Fibroblast of upper back skin (primary cell): ENCODE results near the gene RUBCN.
"Not testable (repeated sequence)": the region's sequence is repeated elsewhere in the genome, so short reads cannot be mapped to it uniquely, and the experiment has no call there.

Experiments used
- DNase-seq: peaks from one replicate; pipeline ENCODE4 v3.0.0-alpha.2; 2013

The RUBCN gene

DNA sequence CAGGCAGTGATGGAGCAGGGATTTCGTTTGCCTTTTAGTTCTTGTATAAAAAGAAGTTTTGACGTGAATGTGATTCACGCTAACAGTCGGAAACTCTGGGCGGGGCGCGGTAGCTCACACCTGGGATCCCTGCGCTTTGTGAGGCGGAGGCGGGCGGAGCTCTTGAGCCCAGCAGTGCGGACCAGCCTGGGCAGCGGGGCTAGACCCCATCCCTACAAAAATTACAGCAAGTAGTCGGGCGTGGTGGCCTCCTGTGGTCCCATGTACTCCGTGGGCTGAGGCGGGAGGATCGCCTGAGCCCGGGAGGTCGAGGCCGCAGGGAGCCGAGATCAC, 81.7 kb downstream of the RUBCN start:
- DNase-seq = not testable (repeated sequence)

DNA sequence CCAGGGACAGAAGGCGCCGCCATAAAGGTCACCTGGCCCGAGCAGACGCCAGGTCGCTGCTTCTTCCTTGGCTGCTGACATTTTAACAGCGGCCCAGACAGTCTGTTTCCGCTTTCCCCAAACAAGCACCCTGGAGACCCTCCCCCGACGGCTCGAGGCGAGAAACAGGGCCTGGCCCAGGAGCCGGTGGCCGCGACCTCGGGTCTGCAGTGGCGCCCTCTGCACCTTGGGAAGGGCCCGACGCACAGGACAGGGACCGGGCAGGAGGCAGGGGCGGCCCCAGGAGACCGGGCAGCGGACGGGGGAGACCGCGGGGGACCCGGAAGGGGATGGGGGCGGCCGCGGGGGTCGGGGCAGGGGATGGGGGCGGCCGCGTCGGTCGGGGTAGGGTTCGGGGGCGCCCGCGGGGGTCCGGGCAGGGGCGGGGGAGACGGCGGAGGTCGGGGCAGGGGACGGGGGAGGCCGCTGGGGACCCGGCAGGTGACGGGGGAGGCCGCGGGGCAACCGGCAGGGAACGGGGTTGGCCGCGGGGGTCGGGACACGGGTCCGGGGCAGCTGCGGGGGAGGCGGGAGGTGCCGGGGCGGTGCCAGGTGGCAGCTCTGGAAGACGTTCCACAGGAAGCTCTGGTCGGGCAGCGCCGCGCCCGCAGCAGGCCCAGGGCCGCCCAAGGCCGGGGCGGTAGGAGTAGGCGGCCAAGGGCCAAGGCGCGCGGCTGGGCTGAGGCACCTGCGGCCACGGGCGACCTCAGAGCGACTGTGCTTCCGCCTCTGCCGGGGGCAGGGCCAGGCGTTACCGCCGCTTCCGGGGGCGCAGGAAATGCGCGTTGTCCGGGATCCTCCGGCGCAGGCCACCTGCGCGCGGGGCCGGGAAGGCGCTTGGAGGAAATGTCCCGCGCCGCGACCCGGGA, 82.4 kb downstream of the RUBCN start:
- not testable (repeated sequence) for DNase-seq

DNA sequence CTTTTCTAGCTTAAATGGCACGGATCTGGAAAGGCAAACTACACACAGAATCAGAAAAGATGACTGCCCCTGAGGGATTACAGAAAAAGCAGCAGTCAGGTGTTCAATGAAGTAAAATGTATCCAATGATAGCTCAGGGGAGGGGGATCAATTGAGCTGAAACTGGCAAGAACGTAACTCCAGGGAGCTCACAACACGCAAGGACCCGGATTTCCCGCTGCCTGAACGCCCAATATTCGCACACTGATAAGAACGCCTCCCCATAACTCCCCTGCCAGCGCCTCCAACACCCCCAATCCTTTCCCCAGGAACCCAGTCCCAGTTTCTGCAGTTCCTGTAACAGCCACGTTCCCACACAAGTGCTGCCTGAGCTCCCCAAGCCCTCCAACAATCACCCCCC, 83.8 kb downstream of the RUBCN start:
- DNase-seq = not testable (repeated sequence)

DNA sequence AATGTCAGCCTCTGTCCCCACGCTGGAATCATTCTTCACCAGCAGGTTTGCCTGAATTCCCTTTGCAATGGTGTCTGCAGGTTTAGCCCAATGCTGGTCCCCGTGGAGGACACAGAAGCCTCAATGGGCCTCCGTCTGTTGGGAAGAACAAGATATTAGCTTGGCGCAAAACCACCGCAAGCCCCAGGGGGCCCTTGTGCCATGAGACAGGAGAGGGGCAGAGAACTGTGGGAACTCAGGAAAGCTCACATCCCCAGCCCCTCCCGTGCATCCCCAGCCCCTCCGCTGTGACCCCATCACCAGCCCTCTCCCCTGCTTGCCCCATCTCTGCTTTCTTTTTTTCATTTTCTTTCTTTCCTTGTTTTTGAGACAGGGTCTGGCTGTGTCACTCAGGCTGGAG, 89.1 kb downstream of the RUBCN start:
- not testable (repeated sequence) for DNase-seq

DNA sequence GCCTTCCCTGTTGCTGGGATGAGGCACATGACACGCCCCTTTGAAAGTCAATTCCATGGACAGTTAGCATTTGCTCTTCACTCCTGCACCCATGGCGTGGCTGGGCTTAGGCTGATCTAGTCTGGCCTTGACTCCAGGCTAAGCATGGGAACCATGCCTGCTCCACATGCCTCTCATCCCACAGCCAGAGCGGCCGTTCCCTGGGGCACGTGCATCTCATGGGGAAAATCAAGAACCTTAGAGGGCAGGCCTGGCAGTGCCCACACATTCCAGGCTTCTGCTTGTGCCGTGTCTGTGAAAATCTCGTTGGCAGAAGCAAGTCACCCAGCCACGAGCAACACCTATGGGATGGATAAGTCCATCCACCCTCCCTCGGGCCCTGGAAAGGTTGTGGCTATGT, 89.5 kb downstream of the RUBCN start:
- DNase-seq = not testable (repeated sequence)

DNA sequence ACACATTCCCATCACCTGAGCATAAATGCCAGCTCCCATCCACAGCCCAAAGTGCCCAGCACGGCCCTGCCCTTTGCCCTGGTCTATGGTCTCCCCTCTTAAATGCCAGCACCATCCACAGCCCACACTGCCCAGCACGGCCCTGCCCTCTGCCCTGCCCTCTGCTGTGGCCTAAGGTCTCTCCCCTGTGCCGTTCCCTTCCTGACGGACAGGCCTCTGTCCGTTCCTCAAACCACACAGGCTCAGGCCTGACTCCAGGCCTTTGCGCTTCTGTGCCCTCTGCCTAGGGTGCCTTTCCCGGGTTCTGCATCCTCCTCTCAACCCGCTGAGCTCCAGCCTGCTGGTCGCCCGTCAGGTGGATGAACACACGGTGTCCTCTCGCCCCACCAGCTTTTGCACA, 90.4 kb downstream of the RUBCN start:
- not testable (repeated sequence) for DNase-seq

DNA sequence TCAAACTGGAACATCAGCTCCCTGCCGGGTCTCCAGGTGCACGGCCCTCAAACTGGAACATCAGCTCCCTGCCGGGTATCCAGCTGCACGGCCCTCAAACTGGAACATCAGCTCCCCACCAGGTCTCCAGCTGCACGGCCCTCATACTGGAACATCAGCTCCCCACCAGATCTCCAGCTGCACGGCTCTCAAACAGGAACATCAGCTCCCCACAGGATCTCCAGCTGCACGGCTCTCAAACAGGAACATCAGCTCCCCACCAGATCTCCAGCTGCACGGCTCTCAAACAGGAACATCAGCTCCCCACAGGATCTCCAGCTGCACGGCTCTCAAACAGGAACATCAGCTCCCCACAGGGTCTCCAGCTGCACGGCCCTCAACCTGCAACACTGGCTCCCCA, 99.1 kb downstream of the RUBCN start:
- not testable (repeated sequence) for DNase-seq

DNA sequence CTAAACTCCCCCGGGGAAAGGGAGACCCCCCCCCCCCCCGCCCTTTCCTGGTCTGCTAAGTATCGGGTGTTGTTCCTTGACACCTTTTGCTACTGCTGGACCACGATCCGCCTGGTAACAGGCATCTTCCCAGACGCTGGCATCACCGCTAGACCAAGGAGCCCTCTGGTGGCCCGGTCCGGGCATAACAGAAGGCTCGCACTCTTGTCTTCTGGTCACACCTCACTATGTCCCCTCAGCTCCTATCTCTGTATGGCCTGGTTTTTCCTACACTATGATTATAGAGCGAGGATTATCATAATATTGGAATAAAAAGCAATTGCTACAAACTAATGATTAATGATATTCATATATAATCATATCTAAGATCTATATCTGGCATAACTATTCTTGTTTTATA, 104.7 kb downstream of the RUBCN start:
- not testable (repeated sequence) for DNase-seq

DNA sequence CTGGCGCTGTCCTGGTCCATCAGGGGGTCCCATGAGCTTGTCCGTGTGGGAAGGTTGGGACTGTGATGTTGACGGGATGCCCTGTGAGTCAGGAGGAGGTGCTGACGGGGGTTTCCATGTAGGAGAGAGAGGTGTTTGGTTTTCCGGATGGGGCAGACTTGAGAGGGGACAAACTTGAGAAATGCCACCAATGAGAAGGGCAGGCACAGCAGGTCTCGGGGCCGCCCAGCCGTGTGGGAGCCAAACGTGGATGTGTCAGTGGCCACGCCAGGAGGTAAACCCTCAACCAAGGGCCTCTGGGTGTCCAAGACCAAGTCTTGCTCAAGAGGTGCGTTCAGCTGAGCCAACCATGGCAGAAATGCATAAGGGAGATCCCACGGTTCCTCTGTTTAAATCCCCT, 105.9 kb downstream of the RUBCN start:
- not testable (repeated sequence) for DNase-seq

DNA sequence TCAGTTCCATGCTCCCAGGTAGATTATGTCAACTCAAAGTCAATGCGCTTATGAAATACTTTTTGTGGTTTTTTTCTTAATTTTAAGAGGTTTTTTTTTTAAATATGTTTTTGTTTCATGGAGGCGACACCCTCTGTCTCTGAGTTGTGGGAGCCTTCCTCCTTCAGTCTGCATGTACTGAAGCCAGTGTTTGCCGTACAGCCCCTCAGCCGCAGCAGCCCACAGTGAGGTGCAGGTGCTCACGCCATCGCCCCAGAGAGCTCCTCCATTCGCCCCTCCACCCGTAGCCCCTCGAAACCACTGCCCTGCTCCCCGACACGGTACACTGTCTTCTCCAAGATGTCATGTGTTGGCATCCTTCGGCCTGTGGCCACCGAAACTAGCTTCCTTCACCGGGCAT, 107.4 kb downstream of the RUBCN start:
- not testable (repeated sequence) for DNase-seq

DNA sequence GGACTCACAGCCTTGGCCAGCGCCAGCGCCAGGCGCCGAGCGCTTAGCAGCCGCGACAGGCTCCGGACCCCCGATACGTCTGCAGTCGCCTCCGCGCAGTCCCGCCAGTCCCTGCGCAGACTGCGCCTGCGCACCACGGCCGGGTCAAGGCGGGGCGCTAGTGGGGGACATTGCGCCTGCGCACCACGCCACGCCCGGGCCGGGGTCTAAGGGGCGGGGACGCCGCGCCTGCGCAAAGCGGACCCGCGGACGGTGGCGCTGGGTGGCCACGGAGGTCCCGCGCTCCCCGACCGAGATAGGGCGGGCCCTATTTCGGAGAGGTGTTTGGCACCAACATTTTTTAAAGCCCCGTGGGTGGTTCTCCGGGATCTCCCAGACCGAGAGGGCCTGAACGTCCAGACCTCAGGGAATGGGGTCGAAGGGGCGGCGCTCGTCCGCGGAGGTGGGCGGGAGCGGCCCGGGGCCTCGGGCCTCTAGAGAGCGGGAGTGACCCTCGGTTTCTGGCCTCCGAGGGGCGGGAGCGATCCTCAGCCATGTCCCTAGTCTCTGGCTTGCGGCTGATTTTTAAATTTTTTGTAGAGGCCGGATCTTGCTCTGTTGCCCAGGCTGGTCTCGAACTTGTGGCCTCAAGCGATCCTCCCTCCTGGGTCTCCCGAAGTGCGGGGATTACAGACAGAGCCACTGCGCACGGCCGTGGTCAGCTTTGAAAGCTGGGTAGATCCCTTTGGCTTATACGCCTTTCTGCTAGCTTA, 108.8 kb downstream of the RUBCN start:
- peak; percentile 72 for DNase-seq

DNA sequence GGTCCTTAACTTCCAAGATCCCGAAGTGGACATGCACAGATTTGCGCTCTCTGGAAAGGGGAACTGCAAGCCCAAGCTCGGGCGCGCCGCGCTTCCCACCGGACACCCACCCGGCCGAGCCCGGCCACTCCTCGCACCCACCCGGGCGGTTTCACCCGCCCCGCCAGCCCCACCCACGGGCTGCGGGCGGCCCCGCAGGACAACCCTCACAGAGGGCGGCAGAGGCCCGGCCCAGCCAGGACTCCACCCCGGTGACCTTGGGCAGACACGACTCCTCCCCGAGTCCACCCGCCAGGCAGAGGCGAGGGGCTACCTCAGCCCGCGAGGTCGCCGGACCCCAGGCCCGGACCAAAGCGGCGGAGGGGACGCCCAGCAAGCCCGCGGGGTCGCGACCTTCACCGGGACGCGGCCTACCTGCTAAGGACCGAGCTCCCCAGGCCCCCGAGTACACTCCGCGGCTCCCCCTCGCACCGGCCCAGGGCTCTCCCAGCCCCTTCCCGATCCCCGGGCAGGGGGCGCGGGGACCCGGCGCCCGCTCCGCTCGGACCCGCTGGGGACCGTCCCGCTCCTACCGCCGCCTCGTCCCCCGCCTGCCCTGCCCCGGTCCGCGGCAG, 109.4 kb downstream of the RUBCN start:
- DNase-seq = not testable (repeated sequence)

DNA sequence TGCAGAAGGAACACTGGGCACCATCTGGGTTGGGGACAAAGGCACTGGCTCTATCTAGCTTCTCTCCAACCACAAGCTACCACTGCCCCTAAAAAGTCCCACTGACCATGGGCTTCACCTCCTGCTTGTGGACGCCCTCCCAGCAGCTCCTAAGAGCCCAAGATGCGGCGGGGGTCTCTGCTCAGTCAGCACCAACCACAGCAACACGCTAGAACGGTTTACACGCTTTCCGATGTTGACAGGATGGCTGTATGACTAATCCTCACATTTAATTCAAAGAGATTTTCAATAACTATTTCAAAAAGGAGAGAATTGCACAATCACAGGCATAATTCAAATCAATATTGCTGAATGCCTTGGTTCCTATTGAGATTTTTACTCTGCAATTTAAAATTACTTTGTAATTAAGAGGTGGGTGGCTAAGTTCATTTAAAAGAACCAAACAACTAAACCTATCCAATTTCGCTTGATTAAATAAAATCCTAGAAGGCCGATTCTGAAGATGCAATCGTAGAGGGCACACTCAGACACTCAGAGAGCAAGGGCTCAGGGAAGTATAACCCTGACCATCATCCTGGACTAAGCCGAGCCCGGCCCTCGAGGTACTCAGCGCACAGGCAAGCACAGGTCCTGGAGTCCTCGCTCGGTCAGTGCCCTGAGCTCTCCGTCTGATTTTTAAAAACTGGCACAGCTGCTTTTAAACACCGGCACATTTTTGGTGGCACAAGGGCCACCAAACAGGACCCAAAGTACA, 110.1 kb downstream of the RUBCN start:
- DNase-seq = not testable (repeated sequence)

DNA sequence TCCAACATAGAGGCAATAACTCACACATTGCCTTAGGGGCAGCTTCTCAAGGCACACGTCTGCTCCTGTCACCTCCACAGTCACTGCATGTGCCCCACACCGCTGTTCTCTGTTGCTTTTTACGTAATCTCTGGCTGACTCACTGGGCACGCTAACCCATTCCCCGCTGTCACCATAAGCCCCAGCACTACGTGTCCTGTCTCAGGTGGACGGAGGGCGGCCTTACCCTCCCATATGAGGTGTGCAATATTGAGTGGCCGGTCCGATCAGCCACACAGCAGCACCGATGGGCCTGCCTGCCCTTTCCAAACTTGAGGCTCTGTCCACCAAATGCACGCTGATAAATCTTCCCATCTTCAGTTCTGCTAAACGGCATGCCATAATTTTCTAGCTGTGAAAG, 115.2 kb downstream of the RUBCN start:
- DNase-seq = not testable (repeated sequence)
